HG03342 (cell line): Measurements from ENCODE around the gene TNXB.
A peak's percentile ranks its signal among the peaks of the same experiment; 100 is the strongest.
"Not testable (repeated sequence)": the region's sequence is repeated elsewhere in the genome, so short reads cannot be mapped to it uniquely, and the experiment has no call there.

Source experiments
- ATAC-seq: cut with Tn5 transposase; IDR thresholded peaks from one replicate; pipeline ENCODE4 v1.9.1; 2021; ENCODE audit warnings: mild to moderate bottlenecking, moderate library complexity; ENCODE audit not compliant: unreplicated experiment

Gene TNXB

DNA sequence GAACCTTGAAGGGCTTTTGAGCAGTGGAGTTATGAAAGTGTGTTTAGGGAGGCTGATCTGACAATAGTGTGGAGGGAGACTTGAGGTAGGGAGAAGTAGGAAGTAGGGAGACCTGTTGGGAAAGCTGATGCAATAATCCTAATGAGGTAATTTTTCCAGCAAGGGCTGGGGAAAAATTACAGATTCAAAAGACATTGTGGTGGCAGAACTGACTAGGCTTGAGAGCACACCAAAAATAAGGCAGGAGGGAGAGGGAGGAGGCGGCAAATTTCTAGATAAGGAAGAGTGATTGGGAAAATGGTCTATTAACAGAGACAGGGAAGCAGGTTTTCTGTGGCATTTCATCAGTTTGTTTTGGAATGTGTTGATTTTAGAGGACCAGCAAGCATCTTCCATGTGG lies 37.1 kb upstream of the TNXB start:
- ATAC-seq = no peak

GRCh38 chr6:32144238-32144637 lies 35.1 kb upstream of the TNXB start:
- not testable (repeated sequence) for ATAC-seq

DNA sequence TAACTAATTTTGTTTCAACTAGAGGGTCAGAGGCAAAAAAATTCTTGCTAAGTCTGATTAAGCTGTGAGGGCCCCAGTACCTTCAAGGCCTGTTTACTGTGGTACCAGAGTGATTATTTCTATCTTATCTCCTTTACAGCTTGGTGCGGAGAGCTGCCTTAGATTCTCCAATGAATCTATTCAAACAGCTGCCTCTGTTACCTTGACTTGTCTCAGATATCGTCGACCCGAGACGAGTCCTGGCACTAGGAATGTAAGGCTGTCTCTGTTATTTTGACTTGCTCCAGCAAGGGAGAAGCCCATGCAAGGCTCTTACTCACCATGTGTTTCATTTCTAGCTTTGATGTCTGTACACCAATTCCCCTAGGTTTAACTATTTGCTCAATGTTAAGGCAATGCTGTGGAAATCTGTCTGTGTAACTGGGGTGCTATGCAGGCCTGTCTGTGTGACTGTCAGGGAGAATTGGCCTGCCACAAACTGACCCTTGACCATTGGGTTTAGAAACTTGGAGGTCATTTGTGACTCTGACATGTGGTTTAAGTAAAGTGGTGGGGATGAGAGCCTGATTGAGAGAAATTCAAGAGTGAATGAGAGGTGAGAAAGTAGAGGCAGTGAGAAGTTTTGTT lies 31.4 kb upstream of the TNXB start:
- ATAC-seq = no peak

DNA sequence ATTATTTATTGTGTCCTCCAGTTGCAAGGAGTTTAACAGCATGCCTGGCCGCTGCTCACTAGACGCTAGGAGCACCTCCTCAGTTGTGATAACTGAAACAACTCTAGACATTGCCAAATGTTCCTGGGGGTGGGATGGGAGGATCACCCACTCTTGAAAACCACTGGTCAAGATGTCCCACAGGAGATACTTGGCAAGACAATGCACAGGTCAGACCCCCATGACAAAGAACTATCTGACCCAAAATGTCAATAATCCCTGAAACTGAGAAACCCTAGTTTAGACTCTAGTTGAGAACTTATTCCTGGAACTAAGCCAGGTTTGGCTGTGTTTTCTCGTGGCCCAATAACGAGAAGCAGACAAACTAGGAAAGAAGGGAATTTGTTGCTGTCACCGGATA lies 30.5 kb upstream of the TNXB start:
- no peak for ATAC-seq

GRCh38 chr6:32137454-32137853 lies 28.3 kb upstream of the TNXB start:
- no peak for ATAC-seq

- ATAC-seq = no peak
Measured at GRCh38 chr6:32133786-32134185, 24.6 kb upstream of the TNXB start.

DNA sequence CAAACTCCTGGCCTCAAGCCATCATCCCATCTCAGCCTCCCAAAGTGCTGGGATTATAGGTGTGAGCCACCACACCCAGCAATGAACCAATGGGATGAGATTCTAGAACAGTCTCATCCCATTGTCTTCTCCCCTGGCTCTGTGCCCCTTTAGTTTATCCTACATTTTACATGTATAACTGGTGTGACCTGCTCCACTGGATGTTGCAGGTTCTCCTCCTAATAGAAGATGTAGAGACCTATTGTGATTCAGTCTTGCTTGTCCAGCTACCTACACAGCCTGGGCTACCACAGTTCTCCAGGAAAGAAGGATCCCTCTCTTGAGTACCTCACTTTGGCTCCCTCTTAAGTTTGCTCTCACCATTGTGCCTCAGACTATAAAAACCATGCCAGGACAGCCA lies 23.0 kb upstream of the TNXB start:
- ATAC-seq = no peak

DNA sequence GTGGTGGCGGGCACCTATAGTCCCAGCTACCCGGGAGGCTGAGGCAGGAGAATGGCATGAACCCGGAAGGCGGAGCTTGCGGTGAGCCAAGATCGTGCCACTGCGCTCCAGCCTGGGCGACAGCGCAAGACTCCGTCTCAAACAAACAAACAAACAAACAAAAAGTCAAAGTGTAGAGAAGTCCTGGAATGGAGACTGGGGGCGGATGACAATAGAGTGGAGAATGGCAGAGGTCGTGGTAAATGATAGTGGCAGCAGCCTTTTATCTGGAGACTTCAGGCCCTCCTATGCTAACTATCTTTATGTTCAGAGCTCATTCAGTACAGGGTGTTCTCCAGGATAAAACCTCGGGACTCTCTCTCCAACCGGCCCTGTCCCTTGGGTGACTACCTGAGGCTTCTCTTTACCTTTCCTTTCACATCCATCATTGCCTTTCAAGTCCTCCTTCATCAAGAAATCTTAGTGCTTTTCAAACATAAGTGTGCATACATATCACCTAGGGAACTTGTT lies 22.4 kb upstream of the TNXB start:
- ATAC-seq = no peak

DNA sequence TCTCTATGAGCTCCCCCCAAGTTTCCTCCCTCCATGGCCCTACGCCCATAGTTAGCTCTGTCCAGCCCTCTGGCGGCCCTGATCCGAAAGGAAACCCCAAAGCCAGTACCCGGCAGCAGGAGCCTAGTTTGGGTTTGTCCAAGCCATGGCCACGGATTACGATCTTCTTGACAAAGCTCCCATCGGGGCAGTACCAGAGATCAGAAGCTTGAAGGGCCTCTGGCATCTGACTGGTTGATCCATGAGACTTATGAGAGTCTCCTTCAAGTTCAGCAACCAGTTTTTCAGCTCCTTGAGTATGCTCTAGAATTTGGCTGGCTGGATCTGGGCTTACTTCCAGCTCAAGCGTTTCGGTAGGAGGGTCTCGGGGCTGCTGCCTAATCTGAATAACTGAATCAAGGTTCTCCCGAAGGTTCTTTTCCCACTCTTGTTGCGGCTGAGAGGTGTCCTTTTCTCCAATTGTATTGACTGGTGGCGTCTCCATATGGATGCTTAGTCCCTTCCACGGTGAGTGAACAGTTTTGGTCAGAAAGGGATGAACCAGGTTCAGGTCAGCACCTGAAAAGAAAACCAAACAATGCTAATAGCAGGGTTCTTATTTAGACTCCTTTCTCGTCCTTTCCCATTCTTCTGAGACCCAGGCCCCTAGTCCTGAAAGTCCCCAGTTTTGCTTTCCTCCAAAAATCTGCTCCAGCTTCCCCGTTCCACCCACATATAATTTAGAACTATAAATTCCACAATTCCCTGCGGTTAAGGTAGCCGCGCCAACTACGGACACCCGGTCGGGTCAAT lies 20.4 kb upstream of the TNXB start:
- ATAC-seq = no peak

DNA sequence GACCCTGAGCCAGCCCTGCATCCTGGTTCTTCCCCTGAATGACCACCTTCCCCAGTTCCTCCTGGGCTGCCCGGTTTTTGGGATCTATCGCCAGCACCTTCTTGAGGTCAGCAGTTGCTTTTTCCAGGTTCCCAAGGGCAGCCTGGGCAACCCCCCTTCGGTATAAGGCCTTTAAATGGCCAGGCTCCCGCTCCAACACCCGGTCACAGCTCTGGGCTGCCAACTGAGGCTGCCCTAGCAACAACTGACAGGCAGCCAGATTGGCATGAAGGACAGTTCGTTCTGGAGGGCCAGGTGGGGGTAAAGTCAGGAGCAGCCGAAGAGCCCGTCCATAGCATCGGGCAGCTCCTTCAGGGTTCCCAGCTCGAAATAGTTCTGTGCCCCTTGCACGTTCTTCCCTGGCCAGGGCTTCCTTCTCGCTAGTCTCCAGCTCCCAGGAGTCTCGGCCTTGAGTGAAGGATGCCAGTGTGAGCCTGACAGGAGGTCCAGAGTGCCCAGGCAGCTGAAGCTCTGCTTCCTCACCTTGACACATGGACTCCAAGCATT lies 19.7 kb upstream of the TNXB start:
- ATAC-seq = no peak

DNA sequence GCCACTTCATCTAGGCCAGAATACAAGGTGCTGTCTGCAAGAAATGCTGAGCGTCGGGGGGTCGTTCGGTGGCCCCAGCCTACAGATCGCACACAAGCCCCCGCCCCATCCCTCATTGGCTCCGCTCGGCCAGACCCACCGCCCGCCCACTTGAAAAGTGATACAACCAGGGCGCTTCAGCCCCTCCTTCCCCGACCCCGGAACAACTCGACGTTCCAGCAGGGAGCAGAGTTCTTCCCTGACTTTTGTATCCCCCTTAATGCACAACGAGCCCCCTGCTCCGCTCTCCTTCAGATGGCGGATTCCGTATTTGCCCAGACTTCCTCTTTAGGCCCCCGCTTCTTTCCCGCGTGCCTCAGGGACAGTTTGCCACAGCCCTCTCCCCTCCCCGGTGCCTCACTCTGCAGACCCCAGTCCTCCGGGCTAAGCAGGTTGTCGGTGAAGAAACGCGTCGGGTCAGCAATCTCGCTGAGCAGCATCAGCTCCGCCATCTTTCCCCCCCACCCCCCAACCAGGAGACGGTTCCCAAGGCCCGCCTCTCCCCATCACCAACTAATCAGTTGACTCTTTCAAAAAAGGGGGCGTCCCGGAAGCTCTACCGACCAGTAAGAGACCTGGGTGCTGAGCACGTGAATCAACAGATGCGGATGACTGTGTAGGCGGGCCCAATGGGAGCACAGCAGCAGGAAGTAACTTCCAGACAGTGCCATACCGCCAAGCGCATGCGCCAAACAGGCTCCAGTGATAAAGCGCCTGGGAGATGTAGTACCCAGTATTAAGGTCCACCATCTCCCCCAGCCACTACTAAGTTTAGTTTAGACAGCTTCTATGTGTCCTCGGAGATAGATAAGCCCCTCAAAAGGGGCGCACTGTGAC lies 18.8 kb upstream of the TNXB start, which contains the start of gene ATF6B:
Gene ATF6B (minus strand): TSS at position 530 of the 876 bp plus-strand sequence. CDS start 39 bp downstream, at position 491.
- ATAC-seq = peak; percentile 87

DNA sequence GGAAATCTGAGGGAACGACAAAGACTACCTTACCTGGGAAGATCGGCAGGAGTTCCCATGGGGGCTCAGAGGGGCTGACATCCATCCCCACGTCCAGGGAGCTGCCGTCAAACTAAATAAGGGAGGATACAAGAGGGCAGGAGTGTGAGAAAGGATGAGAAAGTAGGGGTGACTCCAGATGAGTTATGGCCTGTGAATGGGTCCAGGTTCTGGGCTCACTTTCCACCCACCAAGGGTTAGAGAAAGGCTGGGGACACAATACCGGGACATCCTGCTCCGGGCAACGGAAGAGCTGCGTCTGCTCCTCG lies 18.2 kb upstream of the TNXB start:
- no peak for ATAC-seq

DNA sequence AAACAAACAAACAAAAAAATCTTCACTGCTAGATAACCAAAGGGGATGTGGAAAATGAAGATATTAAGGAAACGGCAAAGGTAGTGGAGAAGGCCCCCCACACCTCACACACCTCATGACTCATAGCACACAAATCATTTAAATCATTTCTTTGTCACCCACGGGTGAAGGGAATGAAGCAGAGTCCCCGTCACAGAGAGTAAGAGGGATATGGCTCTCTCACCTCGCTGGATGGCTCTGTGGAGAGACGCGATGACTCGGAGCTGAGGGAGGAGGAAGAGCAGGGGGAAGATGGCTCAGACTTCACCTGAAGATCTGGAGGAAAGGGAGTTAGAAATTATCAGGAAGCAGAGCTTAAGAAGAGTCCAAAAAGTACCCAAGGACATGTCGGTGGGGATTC lies 17.7 kb upstream of the TNXB start:
- no peak for ATAC-seq

DNA sequence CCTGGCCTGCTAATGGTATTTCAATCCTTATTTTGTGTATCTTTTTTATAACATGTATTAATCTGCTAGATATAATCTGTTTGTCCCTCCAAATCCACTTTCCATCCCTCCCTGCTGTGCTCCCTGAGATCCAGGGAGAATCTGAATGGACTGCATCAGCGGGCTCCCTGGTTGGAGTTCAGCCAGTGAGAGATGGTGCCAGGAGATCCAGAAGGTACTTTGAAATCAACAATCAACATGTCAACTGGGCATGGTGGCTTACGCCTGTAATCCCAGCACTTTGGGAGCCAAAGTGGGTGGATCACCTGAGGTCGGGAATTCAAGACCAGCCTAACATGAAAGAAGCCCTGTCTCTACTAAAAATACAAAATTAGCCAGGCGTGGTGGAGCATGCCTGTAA lies 14.5 kb upstream of the TNXB start:
- no peak for ATAC-seq

DNA sequence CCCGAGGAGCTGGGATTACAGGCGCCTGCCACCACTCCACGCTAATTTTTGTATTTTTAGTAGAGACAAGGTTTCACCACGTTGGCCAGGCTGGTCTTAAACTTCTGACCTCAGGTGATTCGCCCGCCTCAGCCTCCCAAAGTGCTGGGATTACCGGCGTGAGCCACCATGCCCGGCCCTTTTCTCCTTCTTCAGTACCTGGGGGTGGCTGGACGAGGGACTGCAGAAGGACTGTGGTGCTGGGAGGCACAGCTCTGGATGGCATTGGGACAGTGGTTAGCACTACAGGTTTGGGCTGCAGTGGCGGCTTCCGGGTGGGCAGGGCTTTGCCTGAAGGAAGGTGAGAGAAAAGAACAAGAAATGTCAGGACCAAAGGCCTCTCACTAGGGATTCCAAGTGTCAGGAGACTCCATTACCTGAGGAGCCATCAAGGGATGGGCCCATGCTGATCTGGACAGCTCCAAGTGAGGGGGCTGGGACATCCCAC lies 11.5 kb upstream of the TNXB start:
- no peak for ATAC-seq

DNA sequence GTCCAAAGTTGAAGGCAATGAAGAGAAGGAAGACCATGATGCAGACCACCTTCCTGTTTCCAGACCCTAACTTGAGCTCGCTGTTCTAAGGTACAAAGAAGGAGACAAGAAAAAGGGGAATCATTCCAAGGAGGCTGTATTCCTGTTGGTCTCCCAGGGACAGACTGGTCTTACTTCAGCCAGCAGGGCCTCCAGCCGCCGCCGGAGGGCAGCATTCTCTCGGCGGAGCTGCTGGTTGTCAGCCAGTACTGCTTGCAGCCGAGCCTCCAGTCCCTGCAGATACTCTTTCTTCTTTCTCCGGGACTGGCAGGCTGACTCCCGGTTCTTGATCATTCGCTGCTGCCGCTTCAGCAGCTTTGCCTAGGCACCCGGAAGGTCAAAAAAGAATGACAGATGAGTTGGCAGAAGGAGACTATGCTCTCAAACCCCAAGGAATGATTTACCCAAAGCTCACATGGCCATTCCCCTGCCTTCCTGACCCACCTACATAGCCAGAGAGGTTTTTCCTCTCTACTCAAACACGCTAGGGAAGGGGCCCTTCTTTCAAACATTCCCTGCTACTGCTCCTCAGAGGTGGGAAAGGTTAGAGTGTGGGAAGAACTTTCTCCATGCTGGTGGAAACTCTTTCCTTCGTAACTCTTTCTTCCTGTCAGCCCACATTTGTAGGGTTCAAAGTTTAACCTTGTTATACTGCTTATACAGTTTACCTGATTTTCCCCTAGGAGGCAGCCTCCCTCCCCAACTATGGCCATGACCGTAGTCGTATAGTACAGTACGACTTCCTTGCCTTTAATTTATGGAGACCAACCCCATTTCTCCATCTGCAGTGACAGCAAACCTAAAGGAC lies 9.9 kb upstream of the TNXB start:
- no peak for ATAC-seq

GRCh38 chr6:32117461-32117860 lies 8.3 kb upstream of the TNXB start:
- no peak for ATAC-seq

DNA sequence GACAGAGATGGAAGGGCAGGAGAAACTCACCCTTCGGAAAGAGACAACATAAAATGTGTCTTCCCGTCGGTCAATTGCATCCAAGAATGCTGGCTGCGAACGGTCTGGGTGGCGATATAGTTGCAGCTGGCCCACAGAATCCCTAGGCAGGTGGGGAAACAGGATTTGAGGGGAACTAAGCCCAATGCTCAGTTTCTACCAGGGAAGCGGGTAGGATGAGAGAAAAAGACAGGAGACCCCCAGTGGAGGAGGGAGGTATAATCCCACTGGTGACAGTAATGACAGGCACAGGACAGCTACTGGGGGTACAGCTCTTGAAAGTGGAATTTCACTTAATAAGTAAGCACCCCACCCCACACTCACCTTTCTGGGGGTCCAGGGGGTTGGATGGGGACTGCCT lies 7.5 kb upstream of the TNXB start:
- no peak for ATAC-seq

DNA sequence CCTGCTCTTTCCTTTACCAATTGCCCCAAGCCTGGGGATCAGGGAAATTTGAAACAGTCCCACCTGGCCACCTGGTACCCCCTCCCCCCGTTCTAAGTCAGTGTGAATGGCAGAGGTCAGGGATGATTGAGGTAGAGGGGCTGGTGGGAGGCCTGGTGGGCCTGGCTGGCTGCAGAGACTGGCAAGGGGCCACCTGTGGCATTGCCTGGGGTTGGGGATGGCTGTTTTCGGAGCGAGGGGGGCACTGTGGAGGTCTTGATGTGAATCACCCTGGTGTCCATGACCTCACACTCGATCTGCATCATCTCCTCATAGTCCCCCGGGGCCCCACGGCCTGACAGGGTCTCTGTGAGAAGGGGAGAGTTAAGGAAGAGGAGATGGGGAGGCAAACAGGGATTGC lies 6.5 kb upstream of the TNXB start:
- no peak for ATAC-seq

GRCh38 chr6:32114796-32115195 lies 5.7 kb upstream of the TNXB start:
- ATAC-seq = no peak
